HepG2 (cell line): ENCODE data around the gene ACCSL. TPM values are rescaled to one million over a fixed set of nuclear protein-coding genes. Genes with fewer than 3 reads are reported as not detected.

ENCODE experiments used
- ATAC-seq: fragments of 200-7000 bp; cut with Tn5 transposase; 3 replicates; pipeline ENCODE4 v1.9.1; 2020; ENCODE audit warnings: mild to moderate bottlenecking, moderate library complexity
- BruUV-seq: library from RNA; stranded (reverse); fragments of 400-500 nt; replicated peaks from 2 replicates; lab custom pipeline; 2021; lab: Mats Ljungman, UMichigan
- CTCF ChIA-PET: fragments of 300-600 bp; formaldehyde crosslinking; extraction: SDS; loops from one replicate; lab custom pipeline; 2021; ENCODE audit warnings: low total read pairs, inconsistent platforms, low intra/inter-chr PET ratio; lab: Yijun Ruan, JAX
- POLR2A ChIA-PET: fragments of 350-600 bp; sonication (Branson Sonifier 250); formaldehyde crosslinking; loops from one replicate; lab custom pipeline; 2020; ENCODE audit warnings: antibody characterized with exemption, inconsistent platforms; lab: Yijun Ruan, JAX
- DNase-seq: peaks from one replicate; pipeline ENCODE4 v3.0.0-alpha.2; 2015; ENCODE audit warnings: low spot score
- FAIRE-seq: peaks from 3 replicates; lab custom pipeline; 2011; peaks lifted over from hg19 to GRCh38; lab: Jason Lieb, UNC
- H2AFZ ChIP-seq: one replicate; pipeline ENCODE4 v1.6.1; 2011; ENCODE audit warnings: low read length, inconsistent platforms
- H3K27ac ChIP-seq: fragments of 300-600 bp; 3 replicates; pipeline ENCODE4 v1.8.0; 2011; ENCODE audit warnings: mixed run types, mild to moderate bottlenecking, mixed read lengths, low read length, inconsistent platforms; ENCODE audit not compliant: insufficient read depth; ENCODE audit errors: extremely low read length
- H3K27me3 ChIP-seq, 2 experiments: fragments of 200-600 bp in 1 of 2; 2 replicates in 1 of 2; 3 replicates in 1 of 2; pipeline versions ENCODE4 v1.6.0 to v1.8.0; 2011; ENCODE audit warnings: low read length in 2 of 2, mild to moderate bottlenecking in 2 of 2, moderate library complexity in 2 of 2, inconsistent platforms in 1 of 2; ENCODE audit not compliant: insufficient read depth in 2 of 2, control insufficient read depth in 1 of 2
- H3K36me3 ChIP-seq, 2 experiments: fragments of 200-600 bp in 1 of 2; replicated peaks in 1 of 2; 2 replicates in 1 of 2; 3 replicates in 1 of 2; pipeline versions ENCODE4 v1.5.1 to v1.8.0; 2011; ENCODE audit warnings: low read length in 2 of 2, inconsistent platforms in 1 of 2; ENCODE audit not compliant: insufficient read depth in 2 of 2, control insufficient read depth in 1 of 2
- H3K4me1 ChIP-seq: 2 replicates; pipeline ENCODE4 v1.5.1; 2012; ENCODE audit warnings: low read length, inconsistent platforms; ENCODE audit not compliant: insufficient read depth
- H3K4me2 ChIP-seq: 2 replicates; pipeline ENCODE4 v1.6.0; 2011; ENCODE audit warnings: low read depth, low read length, inconsistent platforms
- H3K4me3 ChIP-seq, 3 experiments: fragments of 200-600 bp in 1 of 3; sonication (generic), shearing (Covaris generic) in 1 of 3; replicated peaks in 1 of 3; 2 replicates each; pipeline ENCODE4 v1.5.1; 2011 to 2016; ENCODE audit warnings: low read length in 3 of 3, inconsistent platforms in 2 of 3, low read depth in 2 of 3, mild to moderate bottlenecking in 2 of 3, control low read depth in 1 of 3, mixed read lengths in 1 of 3; ENCODE audit not compliant: insufficient read depth in 1 of 3
- H3K79me2 ChIP-seq: one replicate; pipeline ENCODE4 v1.6.1; 2011; ENCODE audit warnings: low read length, inconsistent platforms; ENCODE audit not compliant: insufficient read depth
- H3K9ac ChIP-seq: 2 replicates; pipeline ENCODE4 v1.6.0; 2011; ENCODE audit warnings: mild to moderate bottlenecking, low read depth, low read length, inconsistent platforms; ENCODE audit not compliant: insufficient read depth
- H3K9me3 ChIP-seq: 2 replicates; pipeline ENCODE4 v1.5.1; 2012; ENCODE audit warnings: mild to moderate bottlenecking, low read length
- H4K20me1 ChIP-seq: 2 replicates; pipeline ENCODE4 v1.6.0; 2011; ENCODE audit warnings: inconsistent platforms, mild to moderate bottlenecking, low read length, moderate library complexity; ENCODE audit not compliant: insufficient read depth
- BCLAF1 ChIP-seq: fragments of 450-650 bp; IDR thresholded peaks from 2 replicates; pipeline ENCODE4 v1.6.1; 2017; ENCODE audit warnings: mild to moderate bottlenecking
- CTCF ChIP-seq: sonication (generic); formaldehyde crosslinking; IDR thresholded peaks from 2 replicates; pipeline ENCODE4 v1.5.0; 2020; ENCODE audit warnings: mild to moderate bottlenecking, missing genetic modification reagents, moderate library complexity
- GATAD1 ChIP-seq: IDR thresholded peaks from 2 replicates; pipeline ENCODE4 v1.6.1; 2016; ENCODE audit warnings: missing genetic modification reagents, missing compliant biosample characterization
- HCFC1 ChIP-seq: fragments of 150-350 bp; IDR thresholded peaks from 2 replicates; pipeline ENCODE4 v1.6.1; 2014; ENCODE audit warnings: low read depth, low read length
- HDAC2 ChIP-seq: sonication (generic); formaldehyde crosslinking; IDR thresholded peaks from 2 replicates; pipeline ENCODE4 v1.4.0; 2020; ENCODE audit warnings: missing genetic modification reagents
- KDM1A ChIP-seq: IDR thresholded peaks from 2 replicates; pipeline ENCODE4 v1.6.1; 2016; ENCODE audit warnings: missing compliant biosample characterization
- RXRB ChIP-seq: IDR thresholded peaks from 2 replicates; pipeline ENCODE4 v1.6.1; 2016; ENCODE audit warnings: borderline replicate concordance, missing genetic modification reagents, missing compliant biosample characterization
- STAG1 ChIP-seq: sonication (generic); formaldehyde crosslinking; IDR thresholded peaks from 2 replicates; pipeline ENCODE4 v1.4.0; 2020; ENCODE audit warnings: missing genetic modification reagents
- ZNF121 ChIP-seq: sonication (generic); formaldehyde crosslinking; IDR thresholded peaks from 2 replicates; pipeline ENCODE4 v1.5.0; 2020; ENCODE audit warnings: mild to moderate bottlenecking, missing genetic modification reagents
- ZNF232 ChIP-seq: sonication (generic); formaldehyde crosslinking; IDR thresholded peaks from 2 replicates; pipeline ENCODE4 v1.4.0; 2020; ENCODE audit warnings: missing genetic modification reagents, borderline replicate concordance
- ZNF264 ChIP-seq: sonication (generic); formaldehyde crosslinking; IDR thresholded peaks from 2 replicates; pipeline ENCODE4 v1.4.0; 2020; ENCODE audit warnings: missing genetic modification reagents
- ZNF513 ChIP-seq: sonication (generic); formaldehyde crosslinking; conservative IDR thresholded peaks from 2 replicates; pipeline ENCODE4 v1.5.0; 2020; ENCODE audit warnings: missing genetic modification reagents
- ZNF574 ChIP-seq: sonication (generic); formaldehyde crosslinking; IDR thresholded peaks from 2 replicates; pipeline ENCODE4 v1.4.0; 2020; ENCODE audit warnings: missing genetic modification reagents
- ZNF720 ChIP-seq: sonication (generic); formaldehyde crosslinking; IDR thresholded peaks from 2 replicates; pipeline ENCODE4 v1.4.0; 2020; ENCODE audit warnings: missing genetic modification reagents
- WGBS: methylation state at CpG from one replicate; pipeline ENCODE4 v1.1.6; 2017; ENCODE audit warnings: low lambda C conversion rate; 5-methylcytosine and 5-hydroxymethylcytosine counted together
- in situ Hi-C: cut with HindIII; loops from 2 replicates; pipeline ENCODE4 v1.10.0; 2017; ENCODE audit warnings: low pct_unique_long_range_greater_than_20kb; ENCODE audit not compliant: extremely low pct_ligation_motif_present
- intact Hi-C: fragments of 100-400 bp; cut with micrococcal nuclease; formaldehyde crosslinking; loops from one replicate; pipeline ENCODE4 v1.10.0; 2022; ENCODE audit not compliant: unreplicated experiment
- polyA plus RNA-seq, 8 experiments: library from polyadenylated mRNA; depleted of rRNA in 3 of 8; stranded (reverse) in 7 of 8; unstranded in 1 of 8; fragments of >200 nt; fragmentation: Illumina TruSeq in 4 of 8; extraction: Trizol in 4 of 8; gene quantifications; 2 replicates each; pipeline versions ENCODE4 v1.2.1 to v1.2.3, GENCODE V29; 2011 to 2016; ENCODE audit warnings: low read depth in 4 of 8, missing spikeins in 1 of 8, mixed read lengths in 1 of 8; ENCODE audit not compliant: insufficient read depth in 1 of 8
- total RNA-seq, 5 experiments: library from RNA; depleted of rRNA; stranded (reverse); fragments of >200 nt; fragmentation: Illumina TruSeq; extraction: Trizol; gene quantifications; 2 replicates each; pipeline ENCODE4 v1.2.3, GENCODE V29; 2016; ENCODE audit warnings: low read depth in 1 of 5

ACCSL gene
- total and polyA plus RNA-seq, 2 of the 13 experiments (the other 11 are each of a cell fraction or from before 2014, with no cell fraction given): not detected

GRCh38 chr11:44090539-44090938, 42.8 kb downstream of the ACCSL start (continued):
- no peak for TF ChIP-seq BCLAF1

- H3K9ac ChIP-seq: no peak overlapping the region
- ChIA-PET POLR2A (no interaction called here), CTCF (interaction anchor here (1.3 to 2.8 kb wide), 3 partner anchors 16 to 444 kb away, joined by 4 to 17 read pairs (median 7); no protein-coding TSS in a partner anchor)
- no peaks in the 10 kb centered on the region for H4K20me1 ChIP-seq
- H3K79me2 ChIP-seq: no peaks in the 10 kb centered on the region
- peak; percentile 36; the same call in 2 of the 3 replicates for ATAC-seq
- in situ Hi-C loops: loop anchor here (10.0 kb wide), 1 partner anchor 440 kb away; no protein-coding TSS in a partner anchor
- no peaks in the 10 kb centered on the region for H3K9me3 ChIP-seq
- peak; percentile 79 for FAIRE-seq
- no peak overlapping the region for H3K27ac ChIP-seq
- BruUV-seq: no TSS peak
- 22% methylated on average over 10 of the region's 11 CpGs for WGBS
- H3K4me3 ChIP-seq: 0 out of 6 replicates have a peak overlapping the region, but pooled peaks of 1 of the 3 experiments have one; percentile 14
- intact Hi-C loops: no loop called here
- H3K4me2 ChIP-seq: peak overlapping the region; percentile 71
- no peaks in the 10 kb centered on the region for H3K27me3 ChIP-seq
- H3K4me1 ChIP-seq: peaks cover 19% of the 10 kb centered on the region
- peak; percentile 79 for DNase-seq
- H2AFZ ChIP-seq: no peak overlapping the region
- H3K36me3 ChIP-seq: no peaks in the 10 kb centered on the region
- no peak for TF ChIP-seq ZNF720 (CRISPR knock-in tag)
- no peak for TF ChIP-seq RXRB (CRISPR knock-in tag)
- no peak for TF ChIP-seq KDM1A (CRISPR knock-in tag)
- peak; percentile 70 for TF ChIP-seq STAG1 (CRISPR knock-in tag)
- TF ChIP-seq HCFC1: no peak
- TF ChIP-seq ZNF574 (CRISPR knock-in tag): 0 out of 2 replicates have a peak, but pooled peaks have one; percentile 20
- 0 out of 2 replicates have a peak, but pooled peaks have one; percentile 9 for TF ChIP-seq HDAC2
- no peak for TF ChIP-seq ZNF513 (CRISPR knock-in tag)
- no peak for TF ChIP-seq ZNF264 (CRISPR knock-in tag)
- TF ChIP-seq GATAD1 (CRISPR knock-in tag): no peak
- TF ChIP-seq ZNF121 (CRISPR knock-in tag): peak; percentile 38; the same call in 1 of the 2 replicates
- peak; percentile 84 for TF ChIP-seq CTCF
- no peak for TF ChIP-seq ZNF232
These were observed 46.6 kb downstream of the ACCSL start for GRCh38 chr11:44094260-44094868.
